ENCODE measurements around the gene TBL1XR1.

GRCh38 chr3:176987901-176988650 lies 209.2 kb downstream of the TBL1XR1 start:
- TF ChIP-seq IRX3 (CRISPR knock-in tag; IDR thresholded peaks at IDR 0.05; ENCODE audit: borderline replicate concordance, low read depth) (no peak), MAFK (conservative IDR thresholded peaks at IDR 0.05 in 1 of 2, IDR thresholded peaks at IDR 0.05 in 1 of 2; ENCODE audit: low read length in 2 of 2) (no peak), PAXIP1 (CRISPR knock-in tag; conservative IDR thresholded peaks at IDR 0.05) (no peak), SNAI1 (CRISPR knock-in tag; IDR thresholded peaks at IDR 0.05; ENCODE audit: borderline replicate concordance) (no peak), ZNF879 (CRISPR knock-in tag; IDR thresholded peaks at IDR 0.05) (no peak), POLR2AphosphoS5 (IDR thresholded peaks at IDR 0.05; ENCODE audit: low read depth, low read length) (no peak)
